ENCODE results near the gene EFNB3. TPM values are rescaled to one million over a fixed set of nuclear protein-coding genes. Genes with fewer than 3 reads are reported as not detected.

Gene EFNB3
- total and polyA plus RNA-seq, 2 of the 8 experiments (the other 6 are each of a cell fraction or from before 2014, with no cell fraction given): 15.0 to 27.3 TPM

DNA sequence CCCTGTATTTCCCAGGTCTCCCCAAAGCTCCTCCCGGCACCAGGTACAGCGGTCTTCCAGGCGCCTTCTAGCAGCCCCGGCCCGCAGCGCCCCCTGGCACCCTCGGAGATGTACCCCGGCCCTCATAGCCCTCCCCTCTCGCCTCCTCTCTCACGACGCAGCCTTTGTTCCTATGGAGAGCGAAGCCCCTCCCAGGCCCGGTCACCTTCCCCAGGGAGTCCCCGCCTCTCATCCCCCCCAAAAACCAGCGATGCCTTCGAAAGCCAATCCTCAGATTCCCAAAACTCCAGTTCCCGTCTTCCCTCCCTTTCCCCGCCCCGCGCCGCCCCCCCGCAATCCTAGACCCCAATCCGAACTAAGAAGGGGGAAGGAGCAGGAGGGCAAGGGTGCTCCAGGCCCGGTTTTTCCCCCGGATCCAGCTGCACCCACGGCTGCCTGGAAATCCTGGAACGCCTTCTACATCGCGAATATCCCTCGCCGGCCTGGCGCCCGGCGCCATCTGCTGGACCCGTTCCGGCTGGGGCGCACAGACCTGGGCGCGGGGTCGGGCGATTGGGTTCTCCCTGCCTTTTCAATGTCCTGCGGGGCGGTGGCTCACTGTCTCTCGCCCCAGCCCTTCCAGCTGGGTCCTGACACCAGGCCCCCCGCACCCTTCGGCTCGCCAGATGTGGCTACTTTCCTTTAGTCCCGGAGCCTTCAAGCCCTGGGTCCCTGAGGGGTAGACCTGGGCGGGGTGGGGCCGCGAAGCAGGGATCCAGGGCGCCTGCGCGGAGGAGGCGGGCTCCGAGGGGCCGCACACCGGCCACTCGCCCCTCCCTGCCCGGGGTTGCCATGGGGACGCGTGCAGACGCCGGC lies 12.1 kb downstream of the EFNB3 start, which contains the start of gene DNAH2:
TSS of gene DNAH2 (plus strand) at position 844 of the 855 bp plus-strand sequence. CDS start 1,991 bp downstream, outside the sequence.
- Histone ChIP-seq H3K14ac (ENCODE audit: insufficient read length) (no peak within 1 kb of the TSS), H3K79me1 (ENCODE audit: low read depth, low read length) (no peaks in the 10 kb centered on the region; the same call in 1 of the 2 replicates), H4K5ac (ENCODE audit: insufficient read length, low read depth, low read length) (peak within 1 kb of the TSS; percentile 93), H3K56ac (replicated peaks; ENCODE audit: insufficient read length, low read depth, low read length) (no peak within 1 kb of the TSS), H3K27me3 (replicated peaks in 1 of 4; ENCODE audit: control insufficient read depth in 3 of 4, extremely low read depth in 1 of 4, insufficient read depth in 3 of 4, low read length in 3 of 4) (peaks cover 0 to 19% (median 7%) of the 10 kb centered on the region in 4 experiments; a peak in 3 of 7 replicates), H2BK120ac (replicated peaks; ENCODE audit: low read depth, low read length) (no peak within 1 kb of the TSS), H2AK5ac (ENCODE audit: low read depth, low read length) (no peak within 1 kb of the TSS), H3K79me2 (ENCODE audit: control insufficient read depth in 1 of 2, insufficient read depth in 2 of 2, low read length in 2 of 2) (no peaks in the 10 kb centered on the region), H3K23ac (ENCODE audit: insufficient read length) (no peak within 1 kb of the TSS), H3K27ac (ENCODE audit: low read depth, low read length) (no peak within 1 kb of the TSS; the same call in 1 of the 2 replicates), H4K20me1 (replicated peaks in 1 of 2; ENCODE audit: control insufficient read depth in 1 of 2, insufficient read depth in 2 of 2, low read length in 2 of 2) (no peaks in the 10 kb centered on the region), H3K4ac (replicated peaks; ENCODE audit: insufficient read length, low read depth, low read length) (no peak within 1 kb of the TSS), H3K23me2 (ENCODE audit: low read depth, low read length) (peaks cover 9% of the 10 kb centered on the region), H4K91ac (replicated peaks; ENCODE audit: insufficient read length, low read length) (peak within 1 kb of the TSS; percentile 47), H2BK20ac (ENCODE audit: low read length) (peak within 1 kb of the TSS; percentile 51; the same call in 1 of the 2 replicates), H3K4me1 (replicated peaks in 1 of 4; ENCODE audit: control insufficient read depth in 3 of 4, insufficient read depth in 4 of 4, low read length in 3 of 4) (peaks cover 6 to 20% (median 14%) of the 10 kb centered on the region in 4 experiments), H3K18ac (ENCODE audit: extremely low read depth, low read length) (peak within 1 kb of the TSS; percentile 97), H2BK5ac (ENCODE audit: low read depth, low read length) (peak within 1 kb of the TSS; percentile 92; the same call in 1 of the 2 replicates), H3K4me3 (ENCODE audit: extremely low read depth in 1 of 4, insufficient read depth in 2 of 4, low read depth in 3 of 4, low read length in 4 of 4) (peak within 1 kb of the TSS; percentile 54 to 81 (median 71)), H3K36me3 (ENCODE audit: control insufficient read depth in 2 of 4, insufficient read depth in 4 of 4, low read length in 3 of 4) (no peaks in the 10 kb centered on the region), H3K9me3 (ENCODE audit: insufficient read depth in 2 of 2, low read depth in 1 of 2, low read length in 1 of 2) (no peaks in the 10 kb centered on the region), H4K8ac (ENCODE audit: extremely low read depth, insufficient read depth, low read length) (no peak within 1 kb of the TSS; the same call in 1 of the 2 replicates), H2BK12ac (ENCODE audit: low read depth, low read length) (peak within 1 kb of the TSS; percentile 22; the same call in 1 of the 2 replicates), H3K4me2 (ENCODE audit: insufficient read depth in 1 of 2, low read depth in 2 of 2, low read length in 2 of 2) (peak within 1 kb of the TSS; percentile 70 to 93), H2AFZ (ENCODE audit: low read length) (no peak within 1 kb of the TSS; the same call in 1 of the 2 replicates), H3K9ac (replicated peaks in 1 of 4; ENCODE audit: extremely low read depth in 1 of 4, low read depth in 3 of 4, low read length in 3 of 4) (peak within 1 kb of the TSS in 2 of 4 experiments; percentile 66 to 67; a peak in 4 of 7 replicates), H2BK15ac (ENCODE audit: low read length) (peak within 1 kb of the TSS; percentile 94)
- 1% methylated on average over 30 of the region's 64 CpGs; no CpG with 5 or more reads in 1 of the 2 experiments for WGBS, 2 experiments (ENCODE audit: extremely low coverage in 1 of 2, insufficient coverage in 1 of 2, insufficient read length in 1 of 2, insufficient replicate concordance in 2 of 2, low coverage in 1 of 2, low lambda C conversion rate in 2 of 2, missing lambda C conversion rate in 1 of 2)
- FAIRE-seq (peak; percentile 36), DNase-seq (ENCODE audit: low read depth in 1 of 2, low spot score in 2 of 2) (peak; percentile 91 to 96)
- ChIA-PET POLR2A (ENCODE audit: partially characterized antibody) (interaction anchor here (0.6 to 8.8 kb wide), 13 partner anchors 9 to 145 kb away, joined by 3 to 88 read pairs (median 4); partner anchors contain the start of genes ATP1B2, EFNB3, NAA38 and SAT2), CTCF (ENCODE audit: partially characterized antibody) (interaction anchor here (0.6 to 10.1 kb wide), 18 partner anchors 12 to 273 kb away, joined by 3 to 86 read pairs (median 4); partner anchors contain the start of genes EFNB3, SAT2, SENP3 and SHBG)
- TF ChIP-seq EGR1 (IDR thresholded peaks at IDR 0.05; ENCODE audit: borderline replicate concordance, low read depth, low read length) (peak; percentile 67; the same call in 1 of the 2 replicates), CHD2 (IDR thresholded peaks at IDR 0.05; ENCODE audit: low read length) (peak; percentile 18; the same call in 1 of the 2 replicates), TBP (IDR thresholded peaks at IDR 0.05; ENCODE audit: low read depth, low read length) (no peak), GABPA (IDR thresholded peaks at IDR 0.05; ENCODE audit: borderline replicate concordance, insufficient read depth, low read length) (0 out of 2 replicates have a peak, but pooled peaks have one; percentile 68), KDM1A (IDR thresholded peaks at IDR 0.05; ENCODE audit: borderline replicate concordance, low read length) (peak; percentile 64; the same call in 1 of the 2 replicates), BACH1 (IDR thresholded peaks at IDR 0.05; ENCODE audit: low read length) (peak; percentile 96), RNF2 (IDR thresholded peaks at IDR 0.05; ENCODE audit: borderline replicate concordance, low read depth, low read length, missing control alignments, poor library complexity, severe bottlenecking) (no peak), TAF7 (optimal IDR thresholded peaks at IDR 0.05; ENCODE audit: borderline replicate concordance, low read depth, low read length) (peak; percentile 54), NRF1 (IDR thresholded peaks at IDR 0.05; ENCODE audit: low read depth, low read length) (peak; percentile 58)
- TF ChIP-seq, protein P1, sequence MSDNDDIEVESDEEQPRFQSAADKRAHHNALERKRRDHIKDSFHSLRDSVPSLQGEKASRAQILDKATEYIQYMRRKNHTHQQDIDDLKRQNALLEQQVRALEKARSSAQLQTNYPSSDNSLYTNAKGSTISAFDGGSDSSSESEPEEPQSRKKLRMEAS (IDR thresholded peaks at IDR 0.05): peak; percentile 66

All from H1 (cell line).